Loucy (cell line): ENCODE measurements around the gene TMEM45B.
"Not testable (repeated sequence)": the region's sequence is repeated elsewhere in the genome, so short reads cannot be mapped to it uniquely, and the experiment has no call there.

Source experiments
- CTCF ChIP-seq: fragments of 200-600 bp; sonication (generic); conservative IDR thresholded peaks from 2 replicates; pipeline ENCODE4 v1.5.1; 2014; ENCODE audit warnings: mild to moderate bottlenecking, antibody characterized with exemption, low read length
- EZH2phosphoT487 ChIP-seq: fragments of 200-600 bp; IDR thresholded peaks from 2 replicates; pipeline ENCODE4 v1.6.1; 2018; ENCODE audit warnings: antibody characterized with exemption, mild to moderate bottlenecking, moderate library complexity, borderline replicate concordance

GRCh38 chr11:129847361-129847760, 31.7 kb downstream of the TMEM45B start:
- not testable (repeated sequence) for TF ChIP-seq EZH2phosphoT487, CTCF
